NCI-H128 (cell line): ENCODE data around the gene NDUFAF5.

Source experiments
- DNase-seq: peaks from one replicate; lab custom pipeline; 2025; ENCODE audit not compliant: unreplicated experiment; lab: John Stamatoyannopoulos, UW

NDUFAF5 gene

GRCh38 chr20:13868331-13868730 is 83.5 kb downstream of the NDUFAF5 start:
- DNase-seq, result no peak

- DNase-seq, result no peak
Measured at GRCh38 chr20:13870170-13870748, 85.4 kb downstream of the NDUFAF5 start.
